Lung (tissue), 12 donors: Measurements from ENCODE around the gene TMEM72. TPM values are rescaled to one million over a fixed set of nuclear protein-coding genes. Genes with fewer than 3 reads are reported as not detected.

ENCODE experiments used
- ATAC-seq: fragments of 200-7000 bp; cut with Tn5 transposase; one replicate; pipeline ENCODE4 v1.9.1; 2020; ENCODE audit warnings: moderate number of reproducible peaks; ENCODE audit not compliant: insufficient read depth, low FRiP score
- DNase-seq, 3 donors: peaks; one replicate each; pipeline ENCODE4 v3.0.0-alpha.2; 2013 to 2017
- H3K27ac ChIP-seq, 2 donors: one replicate each; pipeline ENCODE4 v1.5.1; 2013; ENCODE audit warnings: mild to moderate bottlenecking in 2 of 2, moderate library complexity in 2 of 2, control low read depth in 1 of 2, inconsistent platforms in 1 of 2, low read depth in 1 of 2, low read length in 1 of 2
- H3K27me3 ChIP-seq, 3 donors: one replicate each; pipeline ENCODE4 v1.5.1; 2013; ENCODE audit warnings: low read length in 2 of 3; ENCODE audit not compliant: control insufficient read depth in 3 of 3, insufficient read depth in 3 of 3
- H3K36me3 ChIP-seq, 4 donors: one replicate each; pipeline ENCODE4 v1.5.1; 2013; ENCODE audit warnings: low read length in 4 of 4, mild to moderate bottlenecking in 1 of 4, moderate library complexity in 1 of 4; ENCODE audit not compliant: control insufficient read depth in 4 of 4, insufficient read depth in 4 of 4
- H3K4me1 ChIP-seq, 5 donors: one replicate each; pipeline ENCODE4 v1.5.1; 2013; ENCODE audit warnings: low read length in 5 of 5, mild to moderate bottlenecking in 2 of 5, moderate library complexity in 1 of 5; ENCODE audit not compliant: control insufficient read depth in 5 of 5, insufficient read depth in 5 of 5
- H3K4me3 ChIP-seq: one replicate; pipeline ENCODE4 v1.5.1; 2013; ENCODE audit warnings: mild to moderate bottlenecking, control low read depth, moderate library complexity
- H3K9ac ChIP-seq, 2 donors: one replicate each; pipeline ENCODE4 v1.5.1; 2013; ENCODE audit warnings: low read length in 2 of 2, control low read depth in 1 of 2; ENCODE audit not compliant: insufficient read depth in 1 of 2
- H3K9me3 ChIP-seq, 4 donors: one replicate each; pipeline ENCODE4 v1.5.1; 2013; ENCODE audit warnings: low read length in 3 of 4, mild to moderate bottlenecking in 1 of 4, moderate library complexity in 1 of 4; ENCODE audit not compliant: control insufficient read depth in 4 of 4, insufficient read depth in 3 of 4
- CTCF ChIP-seq: IDR thresholded peaks from 2 replicates; pipeline ENCODE4 v1.5.1; 2012; ENCODE audit warnings: mild to moderate bottlenecking; ENCODE audit errors: control extremely low read depth, extremely low read depth
- WGBS, 2 donors: extraction: QIAGEN DNeasy Blood & Tissue Kit; methylation state at CpG; one replicate each; pipeline ENCODE4 v1.1.7; 2013; 5-methylcytosine and 5-hydroxymethylcytosine counted together
- polyA plus RNA-seq, 2 donors: library from polyadenylated mRNA; stranded (reverse); fragments of 200-250 nt; gene quantifications; one replicate each; pipeline ENCODE4 v1.2.1, GENCODE V29; 2013
- total RNA-seq, 2 donors: library from RNA; depleted of rRNA in 1 of 2; stranded (reverse); fragments of >200 nt in 1 of 2; gene quantifications; one replicate each; pipeline ENCODE4 v1.2.1, GENCODE V29; 2014 to 2021
- donor health status: control.
- donor health status: control.
- donor health status: Bipolar disorder and iron deficiency.
- donor health status: healthy.
- donor health status: DM: yes; HTN: yes; CAD: no.

TMEM72 gene
- total and polyA plus RNA-seq, 4 donors, result 0.02 to 0.11 (median 0.04) TPM; not detected in 1

GRCh38 chr10:44874166-44874565 is 37.0 kb upstream of the TMEM72 start:
- no peak for TF ChIP-seq CTCF
- ATAC-seq, result no peak

GRCh38 chr10:44878706-44879530 is 32.2 kb upstream of the TMEM72 start:
- ATAC-seq (peak; percentile 77), DNase-seq (peak; percentile 92 to 95 (median 94))
- no peaks in the 10 kb centered on the region for H3K27me3 ChIP-seq
- peak overlapping the region; percentile 6 for H3K4me3 ChIP-seq
- peak overlapping the region in 1 of 2 donors; percentile 69 for H3K9ac ChIP-seq
- H3K4me1 ChIP-seq, result peaks cover 0 to 19% (median 6%) of the 10 kb centered on the region in 5 donors
- TF ChIP-seq CTCF, result no peak
- H3K9me3 ChIP-seq, result no peaks in the 10 kb centered on the region
- H3K36me3 ChIP-seq, result no peaks in the 10 kb centered on the region
- no peak overlapping the region for H3K27ac ChIP-seq
- 5 to 9% methylated on average over 29 of the region's 29 CpGs for WGBS, 2 donors

More at GRCh38 chr10:44874166-44874565, 37.0 kb upstream of the TMEM72 start:
- Histone ChIP-seq H3K4me3 (no peak overlapping the region), H3K9ac (no peak overlapping the region), H3K36me3 (no peaks in the 10 kb centered on the region), H3K27ac (no peak overlapping the region), H3K9me3 (no peaks in the 10 kb centered on the region), H3K4me1 (peaks cover 0 to 32% (median 5%) of the 10 kb centered on the region in 5 donors), H3K27me3 (no peaks in the 10 kb centered on the region)
- no peak for DNase-seq
- WGBS, 2 donors, result 43 to 59% methylated on average over 1 of the region's 1 CpG

- Histone ChIP-seq H3K9me3 (no peaks in the 10 kb centered on the region), H3K4me1 (peaks cover 0 to 16% (median 2%) of the 10 kb centered on the region in 5 donors), H3K27ac (no peak overlapping the region), H3K36me3 (no peaks in the 10 kb centered on the region), H3K27me3 (no peaks in the 10 kb centered on the region), H3K4me3 (no peak overlapping the region), H3K9ac (no peak overlapping the region)
- no peak for TF ChIP-seq CTCF
- no peak for DNase-seq
- 58 to 72% methylated on average over 14 of the region's 14 CpGs for WGBS, 2 donors
- ATAC-seq, result no peak
These were observed 31.6 kb upstream of the TMEM72 start for GRCh38 chr10:44879531-44879899.
